ENCODE data around the gene ATP1A3.
"Not testable (repeated sequence)": the region's sequence is repeated elsewhere in the genome, so short reads cannot be mapped to it uniquely, and the experiment has no call there.

Gene ATP1A3

DNA sequence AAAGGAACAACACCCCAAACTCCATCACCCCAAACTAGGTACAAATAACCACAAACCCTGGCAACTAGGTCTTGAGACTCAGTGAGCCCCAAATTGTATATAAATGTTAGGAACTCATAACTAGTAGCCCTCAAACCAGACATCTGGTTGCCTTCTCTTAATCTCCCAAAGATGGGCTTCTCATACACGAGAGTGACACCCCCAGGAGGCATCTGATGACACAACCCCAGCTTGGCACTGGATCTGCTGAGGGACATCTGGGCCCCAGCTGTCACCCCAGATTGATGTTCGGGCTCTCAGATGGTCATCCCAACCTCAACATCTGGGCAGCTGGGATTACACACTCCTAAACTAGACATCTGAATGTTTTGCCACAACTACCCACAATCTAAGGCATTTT is 49.7 kb downstream of the ATP1A3 start:
- DNase-seq: no peak

DNA sequence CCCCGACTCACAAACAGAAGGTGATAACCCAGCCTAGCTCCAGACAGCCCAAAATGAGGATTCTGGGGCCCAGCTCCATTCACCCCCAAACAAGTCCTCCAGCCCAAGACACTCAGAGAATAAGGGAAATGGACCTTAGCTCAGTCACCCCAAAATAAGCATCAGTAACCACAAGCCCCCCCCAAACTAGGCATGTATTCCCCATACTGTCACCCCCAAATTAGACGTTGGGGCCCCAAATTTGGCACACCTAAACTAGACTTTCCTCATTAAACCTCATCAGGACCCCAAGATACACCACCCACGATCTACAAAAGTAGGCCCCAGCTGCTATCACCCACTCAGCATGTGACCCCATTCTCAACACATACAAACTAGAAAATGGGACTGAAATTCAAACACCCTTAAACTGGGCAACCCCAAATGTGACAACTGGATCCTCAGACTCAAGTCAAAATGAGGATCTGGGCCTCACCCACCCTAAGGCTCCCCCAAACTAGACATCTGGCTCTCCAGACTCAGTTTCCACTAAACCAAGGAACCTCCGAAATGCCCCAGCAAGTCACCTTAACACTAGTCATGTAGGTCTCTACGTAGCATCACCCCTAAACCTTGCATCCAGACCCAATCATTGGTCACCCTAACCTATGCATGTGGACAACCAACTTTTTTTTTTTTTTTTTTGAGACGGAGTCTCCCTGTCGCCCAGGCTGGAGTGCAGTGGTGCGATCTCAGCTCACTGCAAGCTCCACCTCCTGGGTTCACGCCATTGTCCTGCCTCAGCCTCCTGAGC is 52.4 kb downstream of the ATP1A3 start:
- no peak for DNase-seq

DNA sequence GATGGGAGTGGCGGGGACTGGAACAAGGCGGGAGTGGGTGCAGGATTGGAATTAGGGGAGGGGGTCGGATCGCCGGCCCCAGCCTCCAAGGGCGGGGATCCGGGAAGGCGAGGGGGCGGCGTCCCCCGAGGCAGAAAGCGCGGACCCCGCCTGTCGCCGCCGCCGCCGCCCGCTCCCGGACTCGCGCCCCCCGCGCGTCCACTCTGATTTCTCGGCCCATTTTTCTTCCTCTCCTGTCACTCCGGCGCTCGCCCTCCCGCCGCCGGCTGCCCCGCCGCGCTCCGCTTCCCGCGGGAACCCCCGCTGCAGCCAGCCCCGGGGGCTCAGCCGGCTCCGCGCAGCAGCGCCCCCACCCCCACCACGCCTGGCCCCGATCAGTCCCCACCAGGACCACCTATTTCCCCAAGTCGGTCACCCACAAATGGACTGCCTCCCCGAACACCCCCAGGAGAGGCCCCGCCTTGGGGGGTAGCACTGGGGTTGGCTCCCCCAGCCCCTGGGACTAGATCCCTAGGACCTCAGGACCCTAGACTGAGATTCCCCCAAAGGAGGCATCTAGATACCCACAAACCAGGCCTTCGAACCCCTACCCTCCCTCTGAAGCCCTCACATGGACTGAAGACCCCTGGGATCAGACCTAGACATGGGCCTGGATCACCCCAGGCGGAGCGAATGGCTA is 53.2 kb downstream of the ATP1A3 start:
- no peak for DNase-seq

DNA sequence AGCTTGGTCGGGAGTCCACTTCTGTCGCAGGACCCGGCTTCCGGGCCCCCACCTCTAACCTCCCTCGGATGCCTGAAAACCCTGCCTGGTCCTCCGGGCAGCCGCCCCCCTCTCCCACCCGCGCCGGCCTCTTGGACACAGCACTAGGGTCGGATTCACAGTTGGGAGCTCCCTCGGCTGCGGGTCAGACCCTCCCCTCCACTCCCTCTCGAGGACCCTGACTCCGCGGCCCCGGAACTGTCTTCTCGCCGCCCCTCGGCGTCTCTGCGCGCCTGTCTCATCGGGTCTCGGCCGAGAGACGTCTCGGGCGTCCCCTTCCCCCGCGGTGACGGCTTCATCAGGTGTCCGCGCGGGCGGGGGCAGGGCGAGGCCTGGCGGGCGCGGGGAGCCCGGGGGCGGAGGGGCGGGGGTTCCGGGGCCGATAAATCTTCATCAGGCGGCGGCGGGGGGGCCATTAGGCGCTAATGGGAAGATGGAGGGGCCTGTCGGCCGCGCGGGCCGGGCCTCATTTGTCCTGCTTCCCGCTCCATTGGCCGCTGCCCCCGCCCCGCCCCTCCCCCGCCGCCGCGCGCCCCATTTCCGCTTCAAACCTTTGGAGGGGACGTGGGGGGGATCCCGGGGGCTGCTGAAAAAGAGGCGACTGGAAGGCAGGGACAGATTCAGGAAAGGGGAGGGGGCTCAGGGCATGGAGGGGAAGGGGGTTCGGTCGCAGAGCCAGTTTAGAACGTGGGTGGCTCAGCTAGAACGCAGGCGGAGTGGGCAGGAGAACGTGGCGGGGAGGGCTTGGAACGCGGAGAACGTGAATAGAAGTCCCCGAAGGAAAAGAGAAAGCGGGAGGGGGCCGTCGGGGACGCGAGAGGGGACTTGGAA is 53.9 kb downstream of the ATP1A3 start:
- peak; percentile 50 to 58 for DNase-seq

DNA sequence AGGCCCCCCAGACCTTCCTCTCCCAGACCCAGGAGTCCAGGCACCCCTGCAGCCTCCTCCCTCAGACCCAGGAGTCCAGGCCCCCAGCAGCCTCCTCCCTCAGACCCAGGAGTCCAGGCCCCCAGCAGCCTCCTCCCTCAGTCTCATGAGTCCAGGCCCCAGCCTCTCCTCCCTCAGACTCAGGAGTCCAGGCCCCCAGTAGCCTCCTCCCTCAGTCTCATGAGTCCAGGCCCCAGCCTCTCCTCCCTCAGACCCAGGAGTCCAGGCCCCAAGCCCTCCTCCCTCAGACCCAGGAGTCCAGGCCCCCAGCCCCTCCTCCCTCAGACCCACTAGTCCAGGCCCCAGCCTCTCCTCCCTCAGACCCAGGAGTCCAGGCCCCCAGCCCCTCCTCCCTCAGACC is 54.8 kb downstream of the ATP1A3 start:
- DNase-seq: not testable (repeated sequence)

DNA sequence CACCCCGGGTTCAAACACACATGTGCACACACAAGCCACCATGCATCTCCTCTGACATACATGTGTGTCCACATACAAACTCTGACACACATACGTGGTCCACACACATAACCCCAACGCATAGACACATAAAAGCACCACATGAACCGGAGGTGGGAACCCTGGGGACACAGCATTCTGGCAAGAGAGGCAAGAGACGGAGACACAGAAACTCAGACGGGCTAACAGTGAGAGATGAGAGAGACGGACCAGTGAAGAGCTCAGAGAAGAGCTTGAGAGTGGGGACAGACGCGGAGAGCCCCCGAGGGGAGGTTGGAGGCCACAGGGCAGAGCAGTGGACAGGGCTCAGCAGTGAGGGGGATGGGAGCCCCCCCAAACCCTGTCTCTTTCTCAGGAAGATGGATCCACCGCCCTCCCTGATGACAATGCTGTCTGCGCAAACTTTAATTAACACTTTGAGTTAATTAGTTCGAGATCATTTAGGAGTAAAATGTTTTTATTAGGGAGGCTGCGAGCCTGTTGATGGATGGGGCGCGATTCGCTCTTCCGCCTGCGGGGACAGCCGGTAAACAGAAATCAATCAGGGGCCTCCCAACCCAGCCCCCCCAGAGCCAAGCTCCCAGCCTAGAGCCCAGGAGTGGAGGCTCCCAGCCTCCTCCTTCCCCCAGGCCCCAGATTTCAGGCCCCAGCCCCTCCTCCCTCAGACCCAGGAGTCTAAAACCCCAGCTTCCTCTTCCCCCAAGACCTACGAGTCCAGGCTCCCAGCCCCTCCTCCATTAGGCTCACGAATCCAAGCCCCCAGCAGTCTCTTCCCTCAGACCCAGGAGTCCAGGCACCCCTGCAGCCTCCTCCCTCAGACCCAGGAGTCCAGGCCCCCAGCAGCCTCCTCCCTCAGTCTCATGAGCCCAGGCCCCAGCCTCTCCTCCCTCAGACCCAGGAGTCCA is 56.2 kb downstream of the ATP1A3 start:
- DNase-seq: no peak

DNA sequence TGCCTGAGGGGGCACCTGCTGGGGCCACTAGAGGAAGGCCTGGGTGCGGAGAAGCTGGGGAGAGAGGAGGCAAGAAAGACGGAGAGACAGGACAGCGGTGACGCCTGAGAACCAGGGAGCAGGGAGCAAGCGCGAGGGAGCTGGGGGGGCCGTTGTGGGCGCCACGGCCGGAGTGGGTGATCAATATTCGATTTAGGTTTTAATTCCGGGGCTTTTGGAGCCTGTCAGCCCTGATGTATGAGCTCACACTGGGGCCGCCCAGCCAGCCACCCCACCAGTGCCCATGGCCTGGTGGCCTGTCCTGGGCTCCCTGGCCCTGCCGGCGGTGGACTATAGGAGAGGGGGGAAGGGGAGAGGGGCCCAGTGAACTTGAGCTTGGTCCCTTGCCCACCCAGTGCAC is 57.1 kb downstream of the ATP1A3 start:
- no peak for DNase-seq

DNA sequence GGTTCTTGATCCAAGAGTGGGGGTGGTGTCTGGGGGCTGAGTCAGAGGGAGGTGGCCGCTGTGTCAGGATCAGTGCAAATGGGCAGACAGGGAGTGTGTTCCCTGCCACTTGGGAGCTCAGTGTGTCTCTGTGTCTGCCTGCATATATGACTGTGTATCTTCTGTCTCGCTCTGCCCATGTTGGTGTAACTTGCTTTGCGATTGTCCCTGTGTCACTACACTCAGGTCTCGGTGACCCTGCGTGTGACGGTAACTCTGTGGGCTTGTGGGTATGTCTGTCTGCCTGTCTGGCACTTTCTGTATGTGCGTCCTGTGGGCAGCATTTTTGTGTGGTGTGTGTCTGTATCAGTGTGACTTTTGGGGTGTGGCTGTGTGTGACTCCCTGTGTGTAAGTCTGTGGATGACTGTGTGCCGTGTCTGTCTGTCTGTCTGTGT is 57.6 kb downstream of the ATP1A3 start:
- DNase-seq: peak in 1 of 2 experiments; percentile 62

DNA sequence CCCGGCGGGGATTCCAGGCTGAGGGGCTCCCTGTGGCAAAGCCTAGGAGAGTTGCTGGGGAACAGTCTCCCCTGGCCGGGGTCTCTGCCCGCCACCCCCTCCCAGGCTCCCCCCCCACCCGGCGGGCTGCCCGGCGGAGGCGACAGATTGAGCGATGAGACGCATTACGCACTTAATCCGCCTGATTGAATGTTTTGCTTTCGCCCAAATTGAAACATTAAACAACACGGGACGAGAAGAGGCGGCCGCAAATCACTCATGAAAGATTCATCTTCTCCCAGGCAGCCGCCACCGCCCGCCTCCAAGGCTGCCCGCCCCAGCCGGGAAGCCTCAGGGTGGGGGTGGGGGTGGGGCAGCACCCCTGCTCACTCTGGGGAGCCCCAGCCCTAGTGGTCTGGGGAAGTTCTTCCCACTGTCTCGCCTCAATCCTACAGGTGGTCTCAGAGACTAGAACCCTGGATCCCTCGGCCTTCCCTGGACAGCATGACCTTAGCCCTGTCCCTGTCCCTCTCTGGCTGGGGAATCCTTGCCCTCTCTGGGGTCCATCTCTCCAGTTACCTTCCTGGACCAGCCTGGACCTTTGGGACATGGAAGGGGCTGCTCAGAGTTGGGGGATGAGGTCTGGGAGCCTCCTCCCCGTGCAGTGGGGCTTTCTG is 58.1 kb downstream of the ATP1A3 start:
- peak in 1 of 2 experiments; percentile 52 for DNase-seq

DNA sequence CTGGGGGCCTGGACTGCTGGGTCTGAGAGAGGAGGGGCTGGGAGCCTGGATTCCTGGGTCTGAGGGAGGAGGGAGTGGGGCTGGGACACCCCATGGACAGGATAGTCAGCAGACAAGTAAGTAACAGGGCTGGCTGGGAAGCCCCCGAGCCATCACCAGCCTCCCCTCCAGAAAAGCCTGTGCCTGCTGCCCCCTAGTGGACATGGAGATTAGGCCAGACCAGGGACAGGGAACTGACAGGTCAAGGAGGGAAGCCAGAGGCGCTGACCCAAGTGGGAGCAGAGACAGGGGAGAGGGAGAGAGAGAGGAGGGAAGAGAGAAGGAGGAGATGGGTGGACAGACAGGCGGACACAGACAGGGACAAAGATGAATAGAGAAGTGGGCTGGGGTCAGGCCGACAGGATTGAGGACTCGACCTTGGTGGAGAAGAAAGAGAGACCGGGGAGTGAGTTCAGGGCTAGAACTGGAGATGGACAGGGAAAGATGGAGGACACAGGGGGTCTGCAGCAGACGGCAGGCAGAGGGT is 59.1 kb downstream of the ATP1A3 start:
- peak; percentile 85 to 88 for DNase-seq

DNA sequence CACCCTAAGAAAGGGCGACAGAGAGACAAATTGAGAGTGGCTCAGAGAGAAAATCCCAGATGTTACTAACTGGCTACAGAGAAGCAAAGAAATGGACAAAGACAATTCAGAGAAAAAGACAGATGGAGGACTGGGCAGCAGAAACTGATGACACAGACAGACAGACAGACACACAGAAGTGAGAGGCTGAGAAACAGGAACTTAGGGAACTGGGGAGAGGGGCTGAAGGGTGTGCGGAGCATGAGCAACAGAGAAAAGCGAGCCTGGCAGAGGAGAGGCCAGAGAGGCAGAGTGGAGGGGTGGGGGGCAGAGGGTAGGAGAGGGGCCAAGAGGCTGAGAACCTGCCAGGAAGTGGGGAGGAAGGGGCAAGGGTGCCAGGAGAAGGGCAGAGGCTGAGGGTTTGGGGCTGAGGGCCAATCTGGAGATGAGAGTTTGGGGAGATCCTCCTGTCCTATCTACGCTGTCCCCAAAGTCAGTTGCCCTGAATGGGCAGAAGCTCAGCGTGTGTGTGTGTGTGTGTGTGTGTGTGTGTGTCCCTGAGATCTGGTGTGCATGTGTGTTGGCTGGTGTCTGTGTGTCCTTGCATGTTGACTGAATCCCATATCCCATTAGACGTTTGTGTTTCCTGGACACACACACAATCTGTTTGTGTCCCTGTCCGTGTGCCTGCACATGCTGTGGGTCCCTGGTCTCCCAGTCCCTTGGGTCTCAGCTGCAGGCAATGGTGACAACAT is 60.2 kb downstream of the ATP1A3 start:
- no peak for DNase-seq

DNA sequence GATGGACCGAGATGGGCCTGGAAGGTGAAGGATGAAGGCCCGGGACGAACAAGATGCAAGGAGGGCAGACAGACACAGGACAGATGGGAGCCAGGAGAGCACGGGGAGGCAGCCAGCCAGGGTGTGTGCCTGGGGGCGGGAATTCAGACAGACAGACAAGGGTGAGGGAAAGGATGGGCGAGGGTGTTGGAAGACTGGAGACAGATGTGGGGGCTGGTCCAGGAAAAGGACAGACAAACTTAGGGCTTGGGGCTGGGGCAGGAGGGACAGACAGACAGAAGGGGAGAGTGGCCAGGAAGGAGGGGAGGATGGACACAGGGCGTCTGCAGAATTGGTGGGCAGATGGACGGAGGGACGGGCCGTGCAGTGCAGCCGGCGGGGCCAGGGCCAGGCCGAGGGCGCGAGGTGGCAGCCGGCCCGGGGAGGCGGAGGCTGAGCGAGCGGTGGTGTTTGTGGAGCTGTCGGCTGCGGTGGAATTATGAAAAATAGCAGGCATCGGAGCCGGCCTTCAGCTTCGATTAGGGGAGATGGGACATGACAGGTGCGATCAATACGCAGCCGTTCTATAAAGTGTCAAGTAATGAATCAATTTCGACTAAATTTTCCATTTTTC is 61.2 kb downstream of the ATP1A3 start:
- no peak for DNase-seq

DNA sequence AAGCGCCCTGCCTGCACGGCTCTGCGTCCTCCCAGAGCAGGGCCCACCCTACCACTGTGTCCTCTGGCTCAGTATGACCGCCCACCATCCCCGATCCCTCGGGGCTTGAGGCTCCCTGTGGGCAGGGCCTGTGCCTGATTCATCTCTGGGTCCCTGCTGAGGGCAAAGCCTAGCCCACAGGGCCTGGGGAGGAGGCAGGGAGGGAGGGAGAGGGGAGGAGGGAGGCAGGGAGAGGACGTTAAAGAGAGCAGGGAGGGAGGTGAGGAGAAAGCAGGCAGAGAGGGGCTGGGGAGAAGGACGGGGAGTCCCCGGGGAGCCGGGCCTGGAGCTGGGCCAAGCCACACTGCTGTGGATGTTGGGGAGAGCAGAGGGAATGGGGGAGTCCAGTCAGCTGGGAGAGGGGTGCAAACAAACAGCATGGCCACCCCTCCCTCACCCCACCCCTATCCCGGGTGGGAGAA is 61.7 kb downstream of the ATP1A3 start:
- no peak for DNase-seq

DNA sequence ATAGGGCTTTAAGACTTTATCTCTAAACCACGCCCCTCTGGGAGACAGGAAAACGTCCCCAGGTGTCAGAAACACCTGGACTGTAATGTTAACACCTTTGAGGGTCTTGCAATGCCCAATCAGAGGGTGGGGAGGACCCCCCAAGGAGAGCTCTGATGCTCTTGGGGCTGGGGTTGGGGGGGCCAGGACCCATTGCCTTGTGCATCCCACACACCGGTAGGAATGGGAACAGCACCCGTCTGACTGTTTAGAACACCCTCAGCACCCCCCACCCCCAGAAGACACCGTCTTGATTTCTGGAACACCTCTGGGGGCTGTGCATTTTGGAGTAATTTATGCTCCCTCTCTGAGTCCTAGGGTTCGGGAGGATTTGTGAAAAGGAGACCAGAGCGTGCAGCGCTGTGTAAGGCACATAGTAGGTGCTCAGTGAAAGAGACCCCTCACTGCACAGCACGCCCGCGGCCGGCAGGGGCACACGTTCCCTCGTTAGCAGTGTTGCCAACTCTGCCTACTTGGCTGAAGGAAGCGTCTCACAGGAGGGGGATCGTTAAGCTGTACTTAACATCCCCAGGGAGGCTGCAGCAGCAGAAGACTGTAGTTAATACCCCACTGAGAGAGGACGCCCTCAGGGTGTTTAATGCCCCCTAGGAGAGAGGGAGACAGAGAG is 63.0 kb downstream of the ATP1A3 start:
- DNase-seq: no peak

DNA sequence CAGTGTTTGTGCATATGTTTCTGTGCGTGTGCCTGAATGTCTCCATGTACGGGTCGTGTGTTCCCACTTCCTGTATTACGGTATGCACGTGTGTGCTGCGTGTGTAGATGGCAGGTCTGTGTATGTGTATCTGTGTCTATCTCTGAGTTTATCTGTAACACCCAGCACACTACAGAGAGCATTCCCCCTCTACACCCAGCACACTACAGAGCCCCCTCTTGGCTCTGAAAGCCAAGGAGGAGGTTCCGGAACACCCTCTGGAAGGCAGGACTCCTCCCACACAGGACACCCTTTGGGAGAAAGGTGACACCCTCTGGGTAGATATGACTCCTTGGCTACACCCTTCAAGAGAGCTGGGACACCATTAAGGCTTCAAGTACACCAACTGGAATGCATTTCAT is 63.7 kb downstream of the ATP1A3 start:
- no peak for DNase-seq

DNA sequence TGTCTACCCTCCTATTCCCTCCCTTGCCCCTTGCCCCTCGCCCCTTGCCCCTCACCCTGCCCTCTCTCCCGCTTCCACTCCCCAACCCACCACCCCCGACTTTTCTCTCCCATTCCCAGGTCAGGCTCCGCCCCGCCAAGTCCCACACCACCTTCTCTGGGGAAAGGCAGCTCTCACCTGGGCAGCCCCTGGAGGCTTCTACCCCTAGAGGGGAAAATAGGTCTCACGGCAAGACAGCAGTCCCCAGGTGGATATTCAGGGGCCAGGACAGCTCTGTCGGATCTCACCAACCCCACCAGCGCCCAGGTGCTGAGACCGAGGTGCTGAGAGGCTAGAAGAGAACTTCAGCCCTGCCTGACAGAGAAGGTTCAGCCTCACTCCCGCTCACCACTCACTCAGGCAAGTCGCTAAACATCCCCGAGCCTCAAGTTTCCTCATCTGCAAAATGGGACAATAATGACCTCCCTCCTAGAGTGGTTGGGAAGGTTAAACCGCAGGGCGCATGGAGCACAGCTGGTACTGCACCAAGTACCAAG is 64.4 kb downstream of the ATP1A3 start:
- DNase-seq: no peak

DNA sequence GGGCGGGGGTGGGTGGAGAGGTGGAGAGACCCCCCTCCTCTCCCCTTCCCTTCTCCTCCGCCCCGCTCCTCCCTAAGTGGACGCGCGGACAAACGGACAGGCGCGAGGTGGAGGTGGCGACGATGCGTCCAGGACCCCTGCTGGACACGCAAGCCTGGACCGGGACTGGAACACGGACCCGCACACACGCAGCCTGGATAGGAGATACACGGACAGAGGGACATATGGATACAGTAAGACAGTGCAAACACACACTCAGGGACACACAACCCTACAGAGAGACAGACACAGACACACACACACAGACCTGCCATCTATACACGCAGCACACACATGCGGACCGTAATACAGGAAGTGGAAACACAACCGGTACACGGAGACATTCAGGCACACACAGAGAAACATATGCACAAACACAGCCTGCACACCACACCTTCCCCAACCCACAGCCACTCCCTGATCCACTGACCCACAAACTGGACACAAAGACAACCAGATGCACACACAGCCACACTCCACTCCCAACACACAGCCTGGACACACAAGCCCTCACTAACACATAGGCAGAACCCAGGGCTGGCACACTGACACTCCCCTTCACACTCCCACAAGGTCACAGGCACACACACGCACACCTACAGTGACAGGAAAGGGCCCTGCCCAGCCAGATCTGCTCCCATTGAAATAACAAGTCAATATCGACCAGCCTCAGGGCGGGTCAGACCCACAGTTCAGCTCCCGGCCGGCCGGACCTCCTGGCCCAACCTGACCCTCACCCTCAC is 65.1 kb downstream of the ATP1A3 start:
- DNase-seq: peak in 1 of 2 experiments; percentile 50

DNA sequence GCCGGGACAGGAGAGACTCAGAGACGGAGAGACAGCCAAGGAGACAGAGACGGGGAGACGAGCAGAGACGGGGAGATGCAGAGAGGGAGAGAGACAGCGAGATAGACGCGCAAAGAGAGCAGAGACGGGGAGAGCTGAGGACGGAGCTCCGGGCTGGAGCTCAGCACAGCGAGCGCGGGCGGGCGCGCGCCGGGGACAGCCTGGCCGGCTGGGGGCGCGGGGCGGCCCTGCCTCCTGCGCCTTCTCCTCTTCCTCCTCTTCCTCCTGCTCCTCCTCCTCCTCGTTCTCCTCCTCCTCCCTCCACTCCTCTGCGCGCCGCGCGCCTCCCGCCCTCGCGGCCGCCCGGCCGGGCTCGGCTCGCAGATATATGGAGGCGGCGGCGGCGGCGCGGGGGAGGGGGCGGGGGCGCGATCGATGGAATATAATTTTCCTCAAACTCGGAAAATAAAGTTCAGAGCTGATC is 65.8 kb downstream of the ATP1A3 start, which contains the start of gene ERFL:
Gene ERFL (minus strand): TSS at position 229 of the 463 bp plus-strand sequence. CDS start 15,530 bp downstream, outside the sequence.
- peak in 1 of 2 experiments; percentile 45 for DNase-seq
